ENCODE results near the gene PRB3. TPM values are rescaled to one million over a fixed set of nuclear protein-coding genes. Genes with fewer than 3 reads are reported as not detected.

PRB3 gene
- polyA plus RNA-seq, 1 experiment: not detected

DNA sequence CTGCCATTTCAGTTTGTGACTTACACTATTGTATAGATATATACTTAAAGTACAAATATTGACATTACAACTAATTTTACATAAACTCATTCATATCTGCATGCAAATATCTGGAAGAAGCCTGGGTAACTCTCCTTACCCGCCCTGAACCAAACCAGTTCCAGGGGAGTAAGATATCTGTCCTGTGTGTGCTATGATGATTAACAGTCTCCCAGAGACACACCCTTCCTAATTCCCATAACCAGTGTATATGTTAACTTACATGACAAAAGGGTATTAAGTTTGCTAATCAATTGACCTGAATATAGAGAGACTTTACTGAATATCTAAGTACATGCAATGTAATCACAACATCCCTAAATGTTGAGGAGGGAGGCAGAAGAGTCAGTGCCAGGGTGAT lies 23.0 kb downstream of the PRB3 start:
- DNase-seq (ENCODE audit: low read depth): no peak
- Histone ChIP-seq H3K4me3 (ENCODE audit: low read depth, low read length) (no peak overlapping the region), H3K27me3 (ENCODE audit: control insufficient read depth, insufficient read depth, low read length) (no peaks in the 10 kb centered on the region), H3K36me3 (ENCODE audit: control insufficient read depth, insufficient read depth, low read length) (no peaks in the 10 kb centered on the region)
- ChIA-PET CTCF (no interaction called here), POLR2A (no interaction called here)
- TF ChIP-seq CTCF (IDR thresholded peaks at IDR 0.05; ENCODE audit: insufficient read depth, low read depth, low read length): no peak

- CTCF ChIA-PET: interaction anchor here (2.6 kb wide), 1 partner anchor 14 kb away, joined by 9 read pairs; no protein-coding TSS in a partner anchor
- no peaks in the 10 kb centered on the region for H3K27me3 ChIP-seq (ENCODE audit: control insufficient read depth, insufficient read depth, low read length)
- POLR2A ChIA-PET: no interaction called here
- no peaks in the 10 kb centered on the region for H3K36me3 ChIP-seq (ENCODE audit: control insufficient read depth, insufficient read depth, low read length)
- DNase-seq (ENCODE audit: low read depth): no peak
- H3K4me3 ChIP-seq (ENCODE audit: low read depth, low read length): no peak overlapping the region
- no peak for TF ChIP-seq CTCF (IDR thresholded peaks at IDR 0.05; ENCODE audit: insufficient read depth, low read depth, low read length)
Measured at GRCh38 chr12:11242656-11243055, 26.9 kb downstream of the PRB3 start.

DNA sequence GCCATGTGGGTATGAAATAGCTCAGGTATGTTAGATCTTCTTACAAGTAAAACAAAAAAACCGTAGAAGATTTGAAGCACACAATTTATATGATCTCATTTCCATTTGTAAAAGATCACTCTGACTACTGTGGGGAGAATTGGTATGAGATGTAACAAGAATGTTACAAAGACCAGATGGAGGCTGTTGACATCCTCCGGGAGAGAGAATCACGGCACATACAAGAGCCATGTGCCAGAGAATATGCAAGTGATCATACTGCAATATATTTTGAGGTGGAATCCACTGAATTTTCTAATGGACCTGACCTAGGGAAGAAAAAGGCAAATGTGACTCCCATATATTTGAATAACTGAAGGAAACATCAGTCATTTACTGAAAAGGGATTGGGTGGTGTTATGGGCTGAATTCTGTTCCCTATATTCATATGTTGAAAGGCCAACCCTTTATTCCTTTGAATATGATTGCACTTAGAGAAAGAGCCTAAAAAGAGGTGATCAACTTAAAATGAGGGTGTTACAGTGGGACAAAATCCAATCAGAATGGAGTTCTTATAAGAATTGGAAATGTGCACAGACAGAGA lies 29.1 kb downstream of the PRB3 start:
- H3K4me3 ChIP-seq (ENCODE audit: low read depth, low read length): no peak overlapping the region
- ChIA-PET CTCF (interaction anchor here (2.6 kb wide), 1 partner anchor 12 kb away, joined by 9 read pairs; no protein-coding TSS in a partner anchor), POLR2A (no interaction called here)
- TF ChIP-seq CTCF (IDR thresholded peaks at IDR 0.05; ENCODE audit: insufficient read depth, low read depth, low read length): no peak
- H3K27me3 ChIP-seq (ENCODE audit: control insufficient read depth, insufficient read depth, low read length): no peaks in the 10 kb centered on the region
- H3K36me3 ChIP-seq (ENCODE audit: control insufficient read depth, insufficient read depth, low read length): no peaks in the 10 kb centered on the region
- DNase-seq (ENCODE audit: low read depth): no peak

DNA sequence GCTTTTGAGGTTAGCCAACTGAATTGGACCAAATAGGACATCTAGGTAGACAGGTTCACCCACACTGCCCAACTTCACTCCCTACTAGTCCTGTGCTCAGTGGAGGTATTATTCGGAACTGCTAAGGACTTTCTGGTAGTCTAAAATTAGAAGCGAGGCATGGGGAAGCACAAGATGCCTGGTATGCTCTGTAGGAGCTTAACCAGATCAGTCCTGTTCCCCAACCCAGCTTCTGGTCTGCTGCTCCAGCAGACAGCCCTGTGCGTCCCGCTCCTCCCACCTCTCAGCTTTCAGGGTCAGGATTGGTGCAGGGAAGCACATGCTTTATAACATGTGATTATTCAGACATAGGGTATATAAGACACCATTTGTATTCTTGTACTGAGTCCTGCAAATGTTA lies 31.2 kb downstream of the PRB3 start:
- H3K4me3 ChIP-seq (ENCODE audit: low read depth, low read length): no peak overlapping the region
- CTCF ChIA-PET: interaction anchor here (0.7 kb wide), 1 partner anchor 75 kb away, joined by 4 read pairs; no protein-coding TSS in a partner anchor
- H3K36me3 ChIP-seq (ENCODE audit: control insufficient read depth, insufficient read depth, low read length): no peaks in the 10 kb centered on the region
- POLR2A ChIA-PET: no interaction called here
- TF ChIP-seq CTCF (IDR thresholded peaks at IDR 0.05; ENCODE audit: insufficient read depth, low read depth, low read length): no peak
- no peak for DNase-seq (ENCODE audit: low read depth)
- H3K27me3 ChIP-seq (ENCODE audit: control insufficient read depth, insufficient read depth, low read length): no peaks in the 10 kb centered on the region

DNA sequence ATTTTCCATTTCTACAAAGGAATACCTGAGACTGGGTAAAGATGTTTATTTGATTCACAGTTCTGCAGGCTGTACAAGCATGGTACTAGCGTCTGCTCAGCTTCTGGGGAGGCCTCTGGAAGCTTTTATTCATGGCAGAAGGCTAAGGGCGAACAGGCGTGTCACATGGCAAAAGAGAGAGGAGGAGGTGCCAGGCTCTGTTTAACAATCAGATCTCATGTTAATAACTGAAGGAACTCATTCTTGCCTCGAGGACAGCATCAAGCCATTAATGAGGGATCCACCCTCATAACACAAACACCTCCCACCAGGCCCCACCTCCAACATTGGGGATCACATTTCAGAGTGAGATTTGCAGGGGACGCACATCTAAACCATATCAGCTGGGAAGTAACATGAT lies 36.0 kb downstream of the PRB3 start:
- CTCF ChIA-PET: interaction anchor here (0.6 to 1.1 kb wide), 2 partner anchors 190 to 254 kb away, joined by 3 to 4 read pairs; no protein-coding TSS in a partner anchor
- Histone ChIP-seq H3K27me3 (ENCODE audit: control insufficient read depth, insufficient read depth, low read length) (no peaks in the 10 kb centered on the region), H3K36me3 (ENCODE audit: control insufficient read depth, insufficient read depth, low read length) (no peaks in the 10 kb centered on the region), H3K4me3 (ENCODE audit: low read depth, low read length) (no peak overlapping the region)
- POLR2A ChIA-PET: no interaction called here
- no peak for TF ChIP-seq CTCF (IDR thresholded peaks at IDR 0.05; ENCODE audit: insufficient read depth, low read depth, low read length)
- no peak for DNase-seq (ENCODE audit: low read depth)

Data from BJ (cell line).